Measurements from ENCODE around the gene LETMD1.

GRCh38 chr12:50999093-50999492 is 49.0 kb upstream of the LETMD1 start:
- TF ChIP-seq CTCF (IDR thresholded peaks at IDR 0.05; ENCODE audit: insufficient read depth, low read length), result no peak
- TF ChIP-seq POLR2AphosphoS5 (IDR thresholded peaks at IDR 0.05; ENCODE audit: low read depth), result no peak
- TF ChIP-seq GABPA (IDR thresholded peaks at IDR 0.05; ENCODE audit: low read depth), result no peak
- TF ChIP-seq REST (IDR thresholded peaks at IDR 0.05; ENCODE audit: insufficient replicate concordance, low read depth), result no peak
- no peak for TF ChIP-seq SPI1 (IDR thresholded peaks at IDR 0.05; ENCODE audit: borderline replicate concordance, low read depth)

Measured in HL-60 (cell line).